H1 (cell line): ENCODE data around the gene NBPF1. TPM values are rescaled to one million over a fixed set of nuclear protein-coding genes. Genes with fewer than 3 reads are reported as not detected.
"Not testable (repeated sequence)": the region's sequence is repeated elsewhere in the genome, so short reads cannot be mapped to it uniquely, and the experiment has no call there.

Experiments used
- CTCF ChIA-PET: fragments of 300-600 bp; sonication (Branson Sonifier 250); formaldehyde crosslinking; loops from one replicate; lab custom pipeline; 2021; ENCODE audit not compliant: partially characterized antibody; lab: Charles Lee
- POLR2A ChIA-PET: fragments of 300-600 bp; sonication (Branson Sonifier 250); formaldehyde crosslinking; loops from one replicate; lab custom pipeline; 2021; ENCODE audit warnings: inconsistent platforms; ENCODE audit not compliant: partially characterized antibody; lab: Charles Lee
- DNase-seq, 2 experiments: peaks; one replicate each; pipeline versions ENCODE4 v3.0.0 to v3.0.0-alpha.2; 2010 to 2022; ENCODE audit warnings: low spot score in 2 of 2, low read depth in 1 of 2, mixed read lengths in 1 of 2
- FAIRE-seq: peaks from 2 replicates; lab custom pipeline; 2011; peaks lifted over from hg19 to GRCh38; lab: Jason Lieb, UNC
- H2AFZ ChIP-seq: 2 replicates; pipeline ENCODE4 v1.8.1; 2012; ENCODE audit warnings: low read length, inconsistent platforms
- H2AK5ac ChIP-seq: 2 replicates; pipeline ENCODE4 v1.6.1; 2013; ENCODE audit warnings: low read depth, low read length
- H2BK120ac ChIP-seq: replicated peaks from 2 replicates; pipeline ENCODE3; 2013; ENCODE audit warnings: low read depth, low read length, inconsistent platforms
- H2BK12ac ChIP-seq: 2 replicates; pipeline ENCODE4 v1.6.1; 2013; ENCODE audit warnings: low read depth, low read length
- H2BK15ac ChIP-seq: 2 replicates; pipeline ENCODE4 v1.6.1; 2013; ENCODE audit warnings: low read length
- H2BK20ac ChIP-seq: 2 replicates; pipeline ENCODE4 v1.6.1; 2013; ENCODE audit warnings: low read length
- H2BK5ac ChIP-seq: 2 replicates; pipeline ENCODE4 v1.6.1; 2013; ENCODE audit warnings: low read depth, low read length
- H3K14ac ChIP-seq: 2 replicates; pipeline ENCODE4 v1.6.1; 2013; ENCODE audit warnings: inconsistent platforms; ENCODE audit not compliant: insufficient read length
- H3K18ac ChIP-seq: 2 replicates; pipeline ENCODE4 v1.6.1; 2013; ENCODE audit warnings: low read length; ENCODE audit errors: extremely low read depth
- H3K23ac ChIP-seq: 2 replicates; pipeline ENCODE4 v1.6.1; 2013; ENCODE audit warnings: inconsistent platforms; ENCODE audit not compliant: insufficient read length
- H3K23me2 ChIP-seq: 2 replicates; pipeline ENCODE4 v1.6.1; 2013; ENCODE audit warnings: low read depth, low read length
- H3K27ac ChIP-seq: 2 replicates; pipeline ENCODE4 v1.6.1; 2011; ENCODE audit warnings: low read depth, low read length, inconsistent platforms
- H3K27me3 ChIP-seq, 4 experiments: replicated peaks in 1 of 4; 1 replicate in 1 of 4; 2 replicates in 3 of 4; pipeline versions ENCODE4 v1.6.1 to v1.8.1; 2011 to 2013; ENCODE audit warnings: low read length in 3 of 4, mild to moderate bottlenecking in 3 of 4, inconsistent platforms in 2 of 4, mixed read lengths in 2 of 4, moderate library complexity in 1 of 4; ENCODE audit not compliant: control insufficient read depth in 3 of 4, insufficient read depth in 3 of 4; ENCODE audit errors: extremely low read depth in 1 of 4
- H3K36me3 ChIP-seq, 4 experiments: 2 replicates each; pipeline versions ENCODE4 v1.6.1 to v1.8.1; 2011 to 2013; ENCODE audit warnings: mild to moderate bottlenecking in 4 of 4, low read length in 3 of 4, moderate library complexity in 2 of 4, control low read depth in 1 of 4, inconsistent platforms in 1 of 4; ENCODE audit not compliant: insufficient read depth in 4 of 4, control insufficient read depth in 2 of 4
- H3K4ac ChIP-seq: replicated peaks from 2 replicates; pipeline ENCODE3; 2013; ENCODE audit warnings: low read length, low read depth, mixed read lengths, inconsistent platforms; ENCODE audit not compliant: insufficient read length
- H3K4me1 ChIP-seq, 4 experiments: replicated peaks in 1 of 4; 1 replicate in 1 of 4; 2 replicates in 3 of 4; pipeline versions ENCODE4 v1.6.1 to v1.8.1; 2011 to 2013; ENCODE audit warnings: low read length in 3 of 4, inconsistent platforms in 2 of 4, mixed read lengths in 1 of 4; ENCODE audit not compliant: insufficient read depth in 4 of 4, control insufficient read depth in 3 of 4
- H3K4me2 ChIP-seq, 2 experiments: 2 replicates each; pipeline versions ENCODE4 v1.6.1 to v1.8.1; 2011 to 2013; ENCODE audit warnings: low read depth in 2 of 2, low read length in 2 of 2, control low read depth in 1 of 2, inconsistent platforms in 1 of 2, mild to moderate bottlenecking in 1 of 2; ENCODE audit not compliant: insufficient read depth in 1 of 2
- H3K4me3 ChIP-seq, 4 experiments: fragments of 200-600, 300-600 bp in 1 of 4; sonication (generic), shearing (Covaris generic), sonication (Bioruptor Twin) in 1 of 4; 2 replicates each; pipeline versions ENCODE4 v1.5.1 to v1.8.1; 2011 to 2016; ENCODE audit warnings: low read length in 4 of 4, low read depth in 3 of 4, control low read depth in 2 of 4, inconsistent platforms in 2 of 4, mild to moderate bottlenecking in 2 of 4, mixed read lengths in 1 of 4, moderate library complexity in 1 of 4; ENCODE audit not compliant: insufficient read depth in 2 of 4; ENCODE audit errors: extremely low read depth in 1 of 4
- H3K56ac ChIP-seq: replicated peaks from 2 replicates; pipeline ENCODE3; 2013; ENCODE audit warnings: low read depth, mild to moderate bottlenecking, mixed read lengths, low read length, inconsistent platforms; ENCODE audit not compliant: insufficient read length
- H3K79me1 ChIP-seq: 2 replicates; pipeline ENCODE4 v1.6.1; 2013; ENCODE audit warnings: low read depth, low read length, control low read depth
- H3K79me2 ChIP-seq, 2 experiments: 2 replicates each; pipeline versions ENCODE4 v1.6.1 to v1.8.1; 2012 to 2013; ENCODE audit warnings: low read length in 2 of 2, mild to moderate bottlenecking in 2 of 2, inconsistent platforms in 1 of 2; ENCODE audit not compliant: insufficient read depth in 2 of 2, control insufficient read depth in 1 of 2
- H3K9ac ChIP-seq, 4 experiments: replicated peaks in 1 of 4; 1 replicate in 1 of 4; 2 replicates in 3 of 4; pipeline versions ENCODE4 v1.6.1 to v1.8.1; 2011 to 2013; ENCODE audit warnings: low read depth in 3 of 4, low read length in 3 of 4, control low read depth in 2 of 4, mild to moderate bottlenecking in 2 of 4, moderate library complexity in 2 of 4, inconsistent platforms in 1 of 4; ENCODE audit errors: extremely low read depth in 1 of 4
- H3K9me3 ChIP-seq, 2 experiments: 2 replicates each; pipeline versions ENCODE4 v1.6.1 to v1.8.1; 2012 to 2013; ENCODE audit warnings: mild to moderate bottlenecking in 2 of 2, moderate library complexity in 2 of 2, control low read depth in 1 of 2, inconsistent platforms in 1 of 2, low read depth in 1 of 2, low read length in 1 of 2, mixed read lengths in 1 of 2; ENCODE audit not compliant: insufficient read depth in 2 of 2
- H4K20me1 ChIP-seq, 2 experiments: replicated peaks in 1 of 2; 2 replicates each; pipeline versions ENCODE3 to v1.8.1; 2011 to 2013; ENCODE audit warnings: inconsistent platforms in 2 of 2, low read length in 2 of 2, mild to moderate bottlenecking in 1 of 2; ENCODE audit not compliant: insufficient read depth in 2 of 2, control insufficient read depth in 1 of 2
- H4K5ac ChIP-seq: 2 replicates; pipeline ENCODE4 v1.6.1; 2013; ENCODE audit warnings: low read length, low read depth, mixed read lengths, inconsistent platforms; ENCODE audit not compliant: insufficient read length
- H4K8ac ChIP-seq: 2 replicates; pipeline ENCODE4 v1.8.0; 2013; ENCODE audit warnings: mild to moderate bottlenecking, moderate library complexity, low read length, inconsistent platforms; ENCODE audit not compliant: insufficient read depth; ENCODE audit errors: extremely low read depth
- H4K91ac ChIP-seq: replicated peaks from 2 replicates; pipeline ENCODE3; 2013; ENCODE audit warnings: low read length, mixed read lengths, inconsistent platforms; ENCODE audit not compliant: insufficient read length
- WGBS, 2 experiments: shearing (Covaris generic) in 1 of 2; methylation state at CpG; one replicate each; pipeline versions ENCODE4 v1.1.6 to v1.1.7; 2013 to 2015; ENCODE audit warnings: low lambda C conversion rate in 2 of 2, mixed read lengths in 2 of 2, inconsistent platforms in 1 of 2, low coverage in 1 of 2, missing lambda C conversion rate in 1 of 2; ENCODE audit not compliant: insufficient replicate concordance in 2 of 2, insufficient coverage in 1 of 2, insufficient read length in 1 of 2; ENCODE audit errors: extremely low coverage in 1 of 2, missing lambda C conversion rate in 1 of 2; 5-methylcytosine and 5-hydroxymethylcytosine counted together
- polyA plus RNA-seq, 7 experiments: library from polyadenylated mRNA; depleted of rRNA in 3 of 7; stranded (reverse) in 5 of 7; unstranded in 2 of 7; fragments of >200 nt in 5 of 7; fragments of 200-250 nt in 2 of 7; gene quantifications; 1 replicate in 5 of 7; 2 replicates in 1 of 7; 4 replicates in 1 of 7; pipeline versions ENCODE4 v1.2.1 to v1.2.3, GENCODE V29; 2011 to 2013; ENCODE audit warnings: missing spikeins in 2 of 7, mixed read lengths in 2 of 7
- total RNA-seq: library from RNA; stranded (reverse); fragmentation: NEBNext Ultra II Directional; extraction: Animal tissue kit (Norgen Biotek cat#: 25700); gene quantifications from 2 replicates; pipeline ENCODE4 v1.2.1, GENCODE V29; 2021

NBPF1 gene
- total and polyA plus RNA-seq, 2 of the 8 experiments (the other 6 are each of a cell fraction or from before 2014, with no cell fraction given): 9.6 to 19.3 TPM

- H3K23ac ChIP-seq, H3K56ac ChIP-seq, H3K18ac ChIP-seq, H3K36me3 ChIP-seq, H2AK5ac ChIP-seq, H3K9ac ChIP-seq, H3K9me3 ChIP-seq, H2BK120ac ChIP-seq, FAIRE-seq, H2BK15ac ChIP-seq, DNase-seq, H3K4ac ChIP-seq, H3K4me1 ChIP-seq, H3K4me3 ChIP-seq, H3K14ac ChIP-seq, H3K4me2 ChIP-seq, H4K20me1 ChIP-seq, H2AFZ ChIP-seq, H3K79me2 ChIP-seq, H4K8ac ChIP-seq, H2BK20ac ChIP-seq, H2BK5ac ChIP-seq, H3K27me3 ChIP-seq, H4K91ac ChIP-seq, H3K79me1 ChIP-seq, POLR2A ChIA-PET, H3K27ac ChIP-seq, H3K23me2 ChIP-seq, H2BK12ac ChIP-seq, H4K5ac ChIP-seq: not testable (repeated sequence)
- WGBS, 2 experiments: 78% methylated on average over 3 of the region's 3 CpGs; no CpG with 5 or more reads in 1 of the 2 experiments
- CTCF ChIA-PET: interaction anchor here (1.0 kb wide), 2 partner anchors 76 to 87 kb away, joined by 3 read pairs; no protein-coding TSS in a partner anchor
These were observed 85.0 kb downstream of the NBPF1 start for GRCh38 chr1:16528338-16528737.

DNA sequence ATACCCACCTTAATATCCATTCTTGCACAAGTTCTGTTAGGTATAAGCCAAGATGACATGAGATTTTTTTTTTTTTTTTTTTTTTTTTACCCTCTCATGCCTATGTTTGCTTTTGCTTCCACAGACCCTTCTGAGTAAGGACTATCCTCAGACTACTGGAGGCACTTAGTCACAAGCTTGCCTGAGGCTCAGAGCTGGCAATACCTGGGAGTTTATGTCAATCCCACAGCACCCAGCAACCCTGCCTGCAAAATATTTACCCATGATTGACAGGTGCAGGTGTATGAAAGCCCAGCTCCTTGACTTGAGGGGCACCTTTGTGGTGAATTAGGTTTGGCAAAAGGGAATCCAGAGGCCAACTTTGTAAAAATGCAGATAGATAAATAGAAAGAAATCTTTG, 87.6 kb downstream of the NBPF1 start:
- H2BK12ac ChIP-seq, H3K79me1 ChIP-seq, DNase-seq, H3K4me2 ChIP-seq, H3K18ac ChIP-seq, H3K79me2 ChIP-seq, H2BK15ac ChIP-seq, H3K4me1 ChIP-seq, H3K23me2 ChIP-seq, H3K4me3 ChIP-seq, H3K9me3 ChIP-seq, H2BK120ac ChIP-seq, H2BK5ac ChIP-seq, H2AFZ ChIP-seq, H3K36me3 ChIP-seq, H2AK5ac ChIP-seq, H3K9ac ChIP-seq, H3K4ac ChIP-seq, H4K8ac ChIP-seq, H2BK20ac ChIP-seq, H3K27ac ChIP-seq, H3K27me3 ChIP-seq, H4K20me1 ChIP-seq, H3K23ac ChIP-seq, H4K91ac ChIP-seq, H3K14ac ChIP-seq, POLR2A ChIA-PET, H3K56ac ChIP-seq, H4K5ac ChIP-seq, FAIRE-seq: not testable (repeated sequence)
- CTCF ChIA-PET: interaction anchor here (0.6 to 1.2 kb wide), 2 partner anchors 17 to 110 kb away, joined by 3 to 4 read pairs; no protein-coding TSS in a partner anchor
